WTC11 (cell line): ENCODE results near the gene SPSB4. TPM values are rescaled to one million over a fixed set of nuclear protein-coding genes. Genes with fewer than 3 reads are reported as not detected.

ENCODE experiments used
- ATAC-seq: fragments of 200-7000 bp; cut with Tn5 transposase; 2 replicates; pipeline ENCODE4 v1.10.0; 2021; ENCODE audit warnings: mild to moderate bottlenecking, moderate library complexity
- CTCF ChIA-PET: fragments of 300-600 bp; sonication (Branson Sonifier 250); formaldehyde crosslinking; loops from one replicate; lab custom pipeline; 2021; ENCODE audit warnings: antibody characterized with exemption; lab: Charles Lee
- POLR2A ChIA-PET: fragments of 350-600 bp; sonication (Branson Sonifier 250); formaldehyde crosslinking; loops from one replicate; lab custom pipeline; 2021; ENCODE audit warnings: antibody characterized with exemption; lab: Charles Lee
- DNase-seq: peaks from one replicate; pipeline ENCODE4 v3.0.0; 2021; ENCODE audit warnings: low spot score
- H3K27ac Mint-ChIP-seq: 2 replicates; pipeline ENCODE4 v1.8.0; 2021; ENCODE audit warnings: mixed read lengths
- H3K27me3 Mint-ChIP-seq: 2 replicates; pipeline ENCODE4 v1.8.0; 2021; ENCODE audit warnings: low read depth, mild to moderate bottlenecking, moderate library complexity, mixed read lengths
- H3K36me3 Mint-ChIP-seq: 2 replicates; pipeline ENCODE4 v1.8.0; 2021; ENCODE audit warnings: mixed read lengths
- H3K4me1 Mint-ChIP-seq: 2 replicates; pipeline ENCODE4 v1.8.0; 2022; ENCODE audit warnings: mixed read lengths
- H3K4me3 Mint-ChIP-seq: 2 replicates; pipeline ENCODE4 v1.8.0; 2021; ENCODE audit warnings: mild to moderate bottlenecking, moderate library complexity, mixed read lengths
- H3K9me3 Mint-ChIP-seq: 2 replicates; pipeline ENCODE4 v1.8.0; 2021; ENCODE audit warnings: mixed read lengths
- CREB1 ChIP-seq: sonication (generic); formaldehyde crosslinking; IDR thresholded peaks from 2 replicates; pipeline ENCODE4 v1.8.0; 2023; ENCODE audit warnings: mild to moderate bottlenecking, missing genetic modification reagents
- CREM ChIP-seq: sonication (generic); formaldehyde crosslinking; IDR thresholded peaks from 2 replicates; pipeline ENCODE4 v1.8.1; 2022; ENCODE audit warnings: mild to moderate bottlenecking, missing genetic modification reagents, moderate library complexity
- ESRRA ChIP-seq: sonication (generic); formaldehyde crosslinking; IDR thresholded peaks from 2 replicates; pipeline ENCODE4 v1.8.1; 2022; ENCODE audit warnings: mild to moderate bottlenecking, missing genetic modification reagents, borderline replicate concordance
- ETV6 ChIP-seq: sonication (generic); formaldehyde crosslinking; IDR thresholded peaks from 2 replicates; pipeline ENCODE4 v1.8.1; 2022; ENCODE audit warnings: mild to moderate bottlenecking, missing genetic modification reagents
- FOXK1 ChIP-seq: sonication (generic); formaldehyde crosslinking; IDR thresholded peaks from 2 replicates; pipeline ENCODE4 v1.8.0; 2022; ENCODE audit warnings: mild to moderate bottlenecking, moderate library complexity, missing genetic modification reagents
- FOXP1 ChIP-seq: sonication (generic); formaldehyde crosslinking; IDR thresholded peaks from 2 replicates; pipeline ENCODE4 v1.8.0; 2022; ENCODE audit warnings: missing genetic modification reagents, mild to moderate bottlenecking, moderate library complexity, borderline replicate concordance
- JUN ChIP-seq: sonication (generic); formaldehyde crosslinking; IDR thresholded peaks from 2 replicates; pipeline ENCODE4 v1.8.0; 2023; ENCODE audit warnings: mild to moderate bottlenecking, missing genetic modification reagents
- KAT7 ChIP-seq: sonication (generic); formaldehyde crosslinking; IDR thresholded peaks from 2 replicates; pipeline ENCODE4 v1.8.1; 2023; ENCODE audit warnings: missing genetic modification reagents, mild to moderate bottlenecking, borderline replicate concordance
- NFYB ChIP-seq: sonication (generic); formaldehyde crosslinking; conservative IDR thresholded peaks from 2 replicates; pipeline ENCODE4 v1.8.0; 2022; ENCODE audit warnings: low read depth, missing genetic modification reagents
- NR3C1 ChIP-seq: sonication (generic); formaldehyde crosslinking; conservative IDR thresholded peaks from 2 replicates; pipeline ENCODE4 v1.8.1; 2023; ENCODE audit warnings: low read depth, mild to moderate bottlenecking, missing genetic modification reagents
- OVOL2 ChIP-seq: fragments of 250-450 bp; sonication (Bioruptor Pico); IDR thresholded peaks from 2 replicates; pipeline ENCODE4 v1.9.0; 2021; ENCODE audit warnings: mild to moderate bottlenecking, borderline replicate concordance
- PRRX2 ChIP-seq: fragments of 250-450 bp; sonication (Bioruptor Pico); IDR thresholded peaks from 2 replicates; pipeline ENCODE4 v1.8.0; 2021; ENCODE audit warnings: mild to moderate bottlenecking
- SMAD4 ChIP-seq: sonication (generic); formaldehyde crosslinking; IDR thresholded peaks from 2 replicates; pipeline ENCODE4 v1.8.0; 2022; ENCODE audit warnings: mild to moderate bottlenecking, missing genetic modification reagents
- TEAD1 ChIP-seq: sonication (generic); formaldehyde crosslinking; IDR thresholded peaks from 2 replicates; pipeline ENCODE4 v1.8.0; 2022; ENCODE audit warnings: mild to moderate bottlenecking, missing genetic modification reagents
- TEAD4 ChIP-seq: sonication (generic); formaldehyde crosslinking; IDR thresholded peaks from 2 replicates; pipeline ENCODE4 v1.8.0; 2022; ENCODE audit warnings: mild to moderate bottlenecking, missing genetic modification reagents
- ZNF138 ChIP-seq: sonication (generic); formaldehyde crosslinking; conservative IDR thresholded peaks from 2 replicates; pipeline ENCODE4 v1.8.1; 2022; ENCODE audit warnings: mild to moderate bottlenecking, moderate library complexity, missing genetic modification reagents
- ZNF219 ChIP-seq: sonication (generic); formaldehyde crosslinking; IDR thresholded peaks from 2 replicates; pipeline ENCODE4 v1.8.0; 2023; ENCODE audit warnings: missing genetic modification reagents, mild to moderate bottlenecking, borderline replicate concordance
- ZNF317 ChIP-seq: sonication (generic); formaldehyde crosslinking; IDR thresholded peaks from 2 replicates; pipeline ENCODE4 v1.8.1; 2023; ENCODE audit warnings: low read depth, mild to moderate bottlenecking, moderate library complexity, missing genetic modification reagents, borderline replicate concordance
- ZNF416 ChIP-seq: fragments of 250-450 bp; sonication (Bioruptor Pico); IDR thresholded peaks from 2 replicates; pipeline ENCODE4 v1.9.0; 2021; ENCODE audit warnings: mild to moderate bottlenecking, inconsistent platforms
- ZNF423 ChIP-seq: fragments of 250-450 bp; sonication (Bioruptor Pico); IDR thresholded peaks from 2 replicates; pipeline ENCODE4 v2.1.2; 2022; ENCODE audit warnings: mild to moderate bottlenecking, moderate library complexity
- total RNA-seq: library from RNA; stranded (reverse); gene quantifications from 3 replicates; pipeline ENCODE4 v1.2.3, GENCODE V29; 2021
- TF ChIP-seq, protein P1 (sequence below): sonication (generic); formaldehyde crosslinking; IDR thresholded peaks from 2 replicates; pipeline ENCODE4 v1.8.1; 2023; ENCODE audit warnings: mild to moderate bottlenecking, missing genetic modification reagents, moderate library complexity
- TF ChIP-seq, protein P2 (sequence below): fragments of 250-450 bp; sonication (Bioruptor Pico); IDR thresholded peaks from 2 replicates; pipeline ENCODE4 v2.1.2; 2022; ENCODE audit warnings: mild to moderate bottlenecking, moderate library complexity
- TF ChIP-seq, protein P3 (sequence below): fragments of 250-450 bp; sonication (Bioruptor Pico); IDR thresholded peaks from 2 replicates; pipeline ENCODE4 v1.9.0; 2021; ENCODE audit warnings: mild to moderate bottlenecking
- TF ChIP-seq, protein P4 (sequence below): sonication (generic); formaldehyde crosslinking; IDR thresholded peaks from 2 replicates; pipeline ENCODE4 v1.8.1; 2023; ENCODE audit warnings: mild to moderate bottlenecking, moderate library complexity, missing genetic modification reagents
- TF ChIP-seq, protein P5 (sequence below): sonication (generic); formaldehyde crosslinking; IDR thresholded peaks from 2 replicates; pipeline ENCODE4 v1.8.1; 2022; ENCODE audit warnings: low read depth, missing genetic modification reagents, borderline replicate concordance
- TF ChIP-seq, protein P6 (sequence below): sonication (generic); formaldehyde crosslinking; IDR thresholded peaks from 2 replicates; pipeline ENCODE4 v1.8.1; 2023; ENCODE audit warnings: mild to moderate bottlenecking, missing genetic modification reagents
- TF ChIP-seq, protein P7 (sequence below): sonication (generic); formaldehyde crosslinking; conservative IDR thresholded peaks from 2 replicates; pipeline ENCODE4 v1.8.1; 2023; ENCODE audit warnings: mild to moderate bottlenecking, low read depth, missing genetic modification reagents, moderate library complexity

Gene SPSB4
- total RNA-seq, 1 experiment from 2014 or later: 19.7 TPM

DNA sequence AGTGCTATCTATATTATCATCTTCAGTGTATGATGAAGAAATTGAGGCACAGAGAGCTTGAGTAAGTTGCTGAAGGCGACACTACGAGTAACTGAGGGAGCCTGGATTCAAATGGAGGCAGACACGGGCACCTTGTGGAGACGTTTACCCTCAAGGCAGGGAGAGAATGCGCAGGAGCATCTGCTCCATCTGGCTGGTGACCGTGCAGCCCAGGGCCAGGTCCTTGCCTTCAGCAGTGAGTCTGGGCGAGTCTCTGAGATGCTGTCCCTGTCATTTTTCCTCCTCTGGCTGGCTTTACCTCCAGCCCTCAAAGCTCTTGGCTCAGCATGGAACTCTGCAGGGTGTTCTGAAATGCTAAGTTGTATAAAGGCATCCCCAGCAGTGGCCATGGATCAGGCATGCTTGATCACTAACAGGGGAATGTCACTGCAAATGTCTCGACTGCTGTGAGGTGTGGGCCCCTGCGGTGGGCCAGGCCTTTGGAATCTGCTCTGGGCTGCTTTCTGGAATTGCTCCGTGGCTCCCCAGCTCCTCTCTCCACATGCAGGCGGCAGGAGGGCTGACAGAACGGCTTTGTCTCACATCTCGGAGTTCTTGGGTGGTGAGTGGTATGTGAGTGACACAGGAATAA lies 19.7 kb downstream of the SPSB4 start:
- DNase-seq (peak; percentile 81), ATAC-seq (peak; percentile 82)
- H3K36me3 Mint-ChIP-seq: peaks cover 5% of the 10 kb centered on the region; the same call in 1 of the 2 replicates
- H3K4me1 Mint-ChIP-seq: peaks cover 83% of the 10 kb centered on the region
- H3K4me3 Mint-ChIP-seq: peak overlapping the region; percentile 32; the same call in 1 of the 2 replicates
- no peaks in the 10 kb centered on the region for H3K9me3 Mint-ChIP-seq
- CTCF ChIA-PET: interaction anchor here (0.6 to 8.4 kb wide), 6 partner anchors 14 to 161 kb away, joined by 3 to 114 read pairs (median 6); partner anchors contain the start of genes PXYLP1 and SPSB4
- POLR2A ChIA-PET: interaction anchor here (1.0 to 1.3 kb wide), 2 partner anchors 10 to 19 kb away, joined by 3 to 4 read pairs; no protein-coding TSS in a partner anchor
- H3K27ac Mint-ChIP-seq: peak overlapping the region; percentile 90
- H3K27me3 Mint-ChIP-seq: peaks cover 10% of the 10 kb centered on the region
- TF ChIP-seq ETV6 (CRISPR knock-in tag) (peak; percentile 92), OVOL2 (CRISPR knock-in tag) (no peak), ESRRA (no peak), CREB1 (no peak), PRRX2 (CRISPR knock-in tag) (no peak), NFYB (CRISPR knock-in tag) (no peak), CREM (CRISPR knock-in tag) (peak; percentile 53; the same call in 1 of the 2 replicates), TEAD1 (CRISPR knock-in tag) (peak; percentile 98), ZNF219 (CRISPR knock-in tag) (no peak), ZNF423 (CRISPR knock-in tag) (peak; percentile 98), JUN (CRISPR knock-in tag) (no peak), ZNF138 (CRISPR knock-in tag) (0 out of 2 replicates have a peak, but pooled peaks have one; percentile 24), TEAD4 (CRISPR knock-in tag) (peak; percentile 12; the same call in 1 of the 2 replicates), NR3C1 (no peak), FOXK1 (CRISPR knock-in tag) (peak; percentile 29; the same call in 1 of the 2 replicates), ZNF317 (CRISPR knock-in tag) (no peak), KAT7 (no peak), FOXP1 (no peak), SMAD4 (CRISPR knock-in tag) (no peak), ZNF416 (CRISPR knock-in tag) (no peak)
- TF ChIP-seq, protein P1, sequence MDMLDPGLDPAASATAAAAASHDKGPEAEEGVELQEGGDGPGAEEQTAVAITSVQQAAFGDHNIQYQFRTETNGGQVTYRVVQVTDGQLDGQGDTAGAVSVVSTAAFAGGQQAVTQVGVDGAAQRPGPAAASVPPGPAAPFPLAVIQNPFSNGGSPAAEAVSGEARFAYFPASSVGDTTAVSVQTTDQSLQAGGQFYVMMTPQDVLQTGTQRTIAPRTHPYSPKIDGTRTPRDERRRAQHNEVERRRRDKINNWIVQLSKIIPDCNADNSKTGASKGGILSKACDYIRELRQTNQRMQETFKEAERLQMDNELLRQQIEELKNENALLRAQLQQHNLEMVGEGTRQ (CRISPR knock-in tag): 0 out of 2 replicates have a peak, but pooled peaks have one; percentile 10
- TF ChIP-seq, protein P2, sequence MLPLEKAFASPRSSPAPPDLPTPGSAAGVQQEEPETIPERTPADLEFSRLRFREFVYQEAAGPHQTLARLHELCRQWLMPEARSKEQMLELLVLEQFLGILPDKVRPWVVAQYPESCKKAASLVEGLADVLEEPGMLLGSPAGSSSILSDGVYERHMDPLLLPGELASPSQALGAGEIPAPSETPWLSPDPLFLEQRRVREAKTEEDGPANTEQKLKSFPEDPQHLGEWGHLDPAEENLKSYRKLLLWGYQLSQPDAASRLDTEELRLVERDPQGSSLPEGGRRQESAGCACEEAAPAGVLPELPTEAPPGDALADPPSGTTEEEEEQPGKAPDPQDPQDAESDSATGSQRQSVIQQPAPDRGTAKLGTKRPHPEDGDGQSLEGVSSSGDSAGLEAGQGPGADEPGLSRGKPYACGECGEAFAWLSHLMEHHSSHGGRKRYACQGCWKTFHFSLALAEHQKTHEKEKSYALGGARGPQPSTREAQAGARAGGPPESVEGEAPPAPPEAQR: no peak
- TF ChIP-seq, protein P3, sequence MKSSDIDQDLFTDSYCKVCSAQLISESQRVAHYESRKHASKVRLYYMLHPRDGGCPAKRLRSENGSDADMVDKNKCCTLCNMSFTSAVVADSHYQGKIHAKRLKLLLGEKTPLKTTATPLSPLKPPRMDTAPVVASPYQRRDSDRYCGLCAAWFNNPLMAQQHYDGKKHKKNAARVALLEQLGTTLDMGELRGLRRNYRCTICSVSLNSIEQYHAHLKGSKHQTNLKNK (CRISPR knock-in tag): 0 out of 2 replicates have a peak, but pooled peaks have one; percentile 45
- TF ChIP-seq, protein P4, sequence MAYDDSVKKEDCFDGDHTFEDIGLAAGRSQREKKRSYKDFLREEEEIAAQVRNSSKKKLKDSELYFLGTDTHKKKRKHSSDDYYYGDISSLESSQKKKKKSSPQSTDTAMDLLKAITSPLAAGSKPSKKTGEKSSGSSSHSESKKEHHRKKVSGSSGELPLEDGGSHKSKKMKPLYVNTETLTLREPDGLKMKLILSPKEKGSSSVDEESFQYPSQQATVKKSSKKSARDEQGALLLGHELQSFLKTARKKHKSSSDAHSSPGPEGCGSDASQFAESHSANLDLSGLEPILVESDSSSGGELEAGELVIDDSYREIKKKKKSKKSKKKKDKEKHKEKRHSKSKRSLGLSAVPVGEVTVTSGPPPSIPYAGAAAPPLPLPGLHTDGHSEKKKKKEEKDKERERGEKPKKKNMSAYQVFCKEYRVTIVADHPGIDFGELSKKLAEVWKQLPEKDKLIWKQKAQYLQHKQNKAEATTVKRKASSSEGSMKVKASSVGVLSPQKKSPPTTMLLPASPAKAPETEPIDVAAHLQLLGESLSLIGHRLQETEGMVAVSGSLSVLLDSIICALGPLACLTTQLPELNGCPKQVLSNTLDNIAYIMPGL (CRISPR knock-in tag): no peak
- TF ChIP-seq, protein P5, sequence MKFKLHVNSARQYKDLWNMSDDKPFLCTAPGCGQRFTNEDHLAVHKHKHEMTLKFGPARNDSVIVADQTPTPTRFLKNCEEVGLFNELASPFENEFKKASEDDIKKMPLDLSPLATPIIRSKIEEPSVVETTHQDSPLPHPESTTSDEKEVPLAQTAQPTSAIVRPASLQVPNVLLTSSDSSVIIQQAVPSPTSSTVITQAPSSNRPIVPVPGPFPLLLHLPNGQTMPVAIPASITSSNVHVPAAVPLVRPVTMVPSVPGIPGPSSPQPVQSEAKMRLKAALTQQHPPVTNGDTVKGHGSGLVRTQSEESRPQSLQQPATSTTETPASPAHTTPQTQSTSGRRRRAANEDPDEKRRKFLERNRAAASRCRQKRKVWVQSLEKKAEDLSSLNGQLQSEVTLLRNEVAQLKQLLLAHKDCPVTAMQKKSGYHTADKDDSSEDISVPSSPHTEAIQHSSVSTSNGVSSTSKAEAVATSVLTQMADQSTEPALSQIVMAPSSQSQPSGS (CRISPR knock-in tag): no peak
- TF ChIP-seq, protein P6, sequence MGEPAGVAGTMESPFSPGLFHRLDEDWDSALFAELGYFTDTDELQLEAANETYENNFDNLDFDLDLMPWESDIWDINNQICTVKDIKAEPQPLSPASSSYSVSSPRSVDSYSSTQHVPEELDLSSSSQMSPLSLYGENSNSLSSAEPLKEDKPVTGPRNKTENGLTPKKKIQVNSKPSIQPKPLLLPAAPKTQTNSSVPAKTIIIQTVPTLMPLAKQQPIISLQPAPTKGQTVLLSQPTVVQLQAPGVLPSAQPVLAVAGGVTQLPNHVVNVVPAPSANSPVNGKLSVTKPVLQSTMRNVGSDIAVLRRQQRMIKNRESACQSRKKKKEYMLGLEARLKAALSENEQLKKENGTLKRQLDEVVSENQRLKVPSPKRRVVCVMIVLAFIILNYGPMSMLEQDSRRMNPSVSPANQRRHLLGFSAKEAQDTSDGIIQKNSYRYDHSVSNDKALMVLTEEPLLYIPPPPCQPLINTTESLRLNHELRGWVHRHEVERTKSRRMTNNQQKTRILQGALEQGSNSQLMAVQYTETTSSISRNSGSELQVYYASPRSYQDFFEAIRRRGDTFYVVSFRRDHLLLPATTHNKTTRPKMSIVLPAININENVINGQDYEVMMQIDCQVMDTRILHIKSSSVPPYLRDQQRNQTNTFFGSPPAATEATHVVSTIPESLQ (CRISPR knock-in tag): no peak
- TF ChIP-seq, protein P7, sequence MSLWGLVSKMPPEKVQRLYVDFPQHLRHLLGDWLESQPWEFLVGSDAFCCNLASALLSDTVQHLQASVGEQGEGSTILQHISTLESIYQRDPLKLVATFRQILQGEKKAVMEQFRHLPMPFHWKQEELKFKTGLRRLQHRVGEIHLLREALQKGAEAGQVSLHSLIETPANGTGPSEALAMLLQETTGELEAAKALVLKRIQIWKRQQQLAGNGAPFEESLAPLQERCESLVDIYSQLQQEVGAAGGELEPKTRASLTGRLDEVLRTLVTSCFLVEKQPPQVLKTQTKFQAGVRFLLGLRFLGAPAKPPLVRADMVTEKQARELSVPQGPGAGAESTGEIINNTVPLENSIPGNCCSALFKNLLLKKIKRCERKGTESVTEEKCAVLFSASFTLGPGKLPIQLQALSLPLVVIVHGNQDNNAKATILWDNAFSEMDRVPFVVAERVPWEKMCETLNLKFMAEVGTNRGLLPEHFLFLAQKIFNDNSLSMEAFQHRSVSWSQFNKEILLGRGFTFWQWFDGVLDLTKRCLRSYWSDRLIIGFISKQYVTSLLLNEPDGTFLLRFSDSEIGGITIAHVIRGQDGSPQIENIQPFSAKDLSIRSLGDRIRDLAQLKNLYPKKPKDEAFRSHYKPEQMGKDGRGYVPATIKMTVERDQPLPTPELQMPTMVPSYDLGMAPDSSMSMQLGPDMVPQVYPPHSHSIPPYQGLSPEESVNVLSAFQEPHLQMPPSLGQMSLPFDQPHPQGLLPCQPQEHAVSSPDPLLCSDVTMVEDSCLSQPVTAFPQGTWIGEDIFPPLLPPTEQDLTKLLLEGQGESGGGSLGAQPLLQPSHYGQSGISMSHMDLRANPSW (CRISPR knock-in tag): no peak
